Dermis microvascular lymphatic vessel endothelial cell (primary cell): ENCODE data around the gene RAPGEFL1. TPM values are rescaled to one million over a fixed set of nuclear protein-coding genes. Genes with fewer than 3 reads are reported as not detected.
"Not testable (repeated sequence)": the region's sequence is repeated elsewhere in the genome, so short reads cannot be mapped to it uniquely, and the experiment has no call there.

ENCODE experiments used
- DNase-seq, 2 donors: peaks; one replicate each; pipeline versions ENCODE4 v3.0.0 to v3.0.0-alpha.2; 2010; ENCODE audit warnings: low read depth in 2 of 2
- total RNA-seq: library from RNA; depleted of rRNA; stranded (reverse); fragments of >200 nt; gene quantifications from 2 replicates; pipeline ENCODE4 v1.2.1, GENCODE V29; 2014

Gene RAPGEFL1
- total RNA-seq, 1 donor from 2014 or later, result 0.39 TPM

DNA sequence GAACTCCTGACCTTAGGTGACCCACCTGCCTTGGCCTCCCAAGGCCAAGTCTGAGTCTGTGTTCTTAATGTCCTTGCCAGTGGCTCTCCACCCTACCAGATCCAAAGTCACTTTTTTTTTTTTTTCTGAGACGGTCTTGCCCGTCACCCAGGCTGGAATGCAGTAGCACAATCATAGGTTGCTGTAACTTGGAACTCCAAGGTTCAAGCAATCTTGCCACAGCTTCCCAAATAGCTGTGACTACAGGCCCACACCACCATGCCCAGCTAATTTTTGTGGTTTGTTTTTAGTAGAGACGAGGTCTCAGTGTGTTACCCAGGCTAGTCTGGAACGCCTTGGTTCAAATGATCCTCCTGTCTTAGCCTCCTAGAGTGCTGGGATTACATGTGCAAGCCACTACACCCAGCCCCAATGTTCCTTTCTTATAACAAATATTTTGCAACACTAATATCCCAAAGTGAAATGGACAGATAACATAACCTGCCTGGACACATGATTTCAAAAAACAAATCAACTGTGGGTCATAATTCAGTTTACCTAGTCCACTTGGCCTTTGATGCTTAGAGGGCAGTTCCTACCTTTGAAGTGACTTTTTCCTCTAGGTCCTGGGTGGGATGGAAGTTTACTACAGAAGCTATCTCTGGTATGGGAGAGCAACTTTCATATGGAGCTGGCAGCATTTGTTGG lies 4.0 kb upstream of the RAPGEFL1 start:
- DNase-seq, result no peak

DNA sequence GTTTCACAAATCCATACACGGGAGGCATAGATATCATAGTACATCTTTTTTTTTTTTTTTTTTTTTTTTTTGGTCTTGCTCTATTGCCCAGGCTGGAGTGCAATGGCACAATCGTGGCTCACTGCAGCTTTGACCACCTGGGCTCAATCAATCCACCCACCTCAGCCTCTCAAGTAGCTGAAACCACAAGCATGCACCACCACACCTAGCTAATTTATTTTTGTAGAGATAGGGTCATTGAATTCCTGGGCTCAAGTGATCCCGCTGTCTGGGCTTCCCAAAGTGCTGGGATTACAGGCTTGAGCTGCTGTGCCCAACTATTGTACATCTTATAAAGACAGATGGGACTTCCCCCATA lies 3.5 kb upstream of the RAPGEFL1 start:
- no peak for DNase-seq

DNA sequence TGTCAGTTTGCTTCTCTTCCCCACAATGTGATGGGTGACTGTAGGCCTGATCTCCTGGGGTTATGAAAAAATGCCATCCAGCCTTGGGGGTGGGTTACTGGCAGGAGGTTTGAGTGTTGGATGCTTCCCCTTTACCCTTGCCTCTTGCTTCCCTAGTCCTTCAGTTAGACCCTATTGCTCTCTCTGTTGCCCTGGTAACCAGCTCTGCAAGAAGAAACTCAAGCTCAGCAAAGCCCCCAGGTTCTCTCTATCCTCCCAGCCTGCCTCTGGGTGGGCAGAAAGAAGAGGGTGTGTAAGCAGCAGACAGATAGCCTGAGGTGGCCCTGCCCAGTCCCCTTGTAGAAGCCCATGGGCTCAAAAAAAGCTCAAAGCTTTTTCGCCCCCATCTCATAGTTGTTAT lies 2.8 kb upstream of the RAPGEFL1 start:
- DNase-seq, result no peak

DNA sequence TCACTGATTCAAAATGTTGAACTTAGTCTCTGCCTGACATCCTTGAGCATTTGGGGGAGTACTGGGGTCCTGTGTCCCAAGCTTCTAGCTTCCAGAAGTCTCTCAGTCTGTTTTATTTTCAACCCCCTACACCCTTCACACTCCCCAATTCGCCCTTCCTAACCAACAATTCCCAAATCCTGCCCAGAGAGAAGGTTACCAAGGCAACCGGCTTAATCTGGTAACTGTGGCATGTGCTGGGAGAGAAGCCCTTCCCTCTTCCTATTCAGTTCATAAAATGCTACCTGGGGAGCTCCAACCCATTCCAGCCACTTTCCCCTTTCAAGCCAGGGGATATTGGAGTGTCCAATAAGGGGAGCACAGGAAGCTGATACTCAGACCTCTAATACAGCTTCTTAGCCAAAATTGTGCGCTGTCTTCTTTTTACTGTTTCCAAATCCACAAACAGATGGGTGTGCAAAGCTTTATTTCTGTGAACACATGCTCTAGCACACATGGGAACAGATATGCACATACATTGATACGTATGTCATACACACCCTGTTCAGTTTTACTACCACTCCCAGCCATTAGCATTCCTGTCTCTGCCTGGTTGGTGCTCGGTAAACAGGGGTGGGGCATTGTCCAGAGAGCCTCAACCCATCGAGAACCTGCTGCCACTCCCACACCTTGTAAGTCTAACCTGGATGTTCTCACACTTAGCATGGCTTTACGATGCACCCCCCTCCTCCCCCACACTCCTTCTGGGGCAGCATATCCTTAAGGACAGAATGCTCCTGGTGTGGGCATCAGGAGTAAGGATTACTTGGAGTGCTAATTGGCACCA lies 1.1 kb upstream of the RAPGEFL1 start:
- DNase-seq, result no peak

DNA sequence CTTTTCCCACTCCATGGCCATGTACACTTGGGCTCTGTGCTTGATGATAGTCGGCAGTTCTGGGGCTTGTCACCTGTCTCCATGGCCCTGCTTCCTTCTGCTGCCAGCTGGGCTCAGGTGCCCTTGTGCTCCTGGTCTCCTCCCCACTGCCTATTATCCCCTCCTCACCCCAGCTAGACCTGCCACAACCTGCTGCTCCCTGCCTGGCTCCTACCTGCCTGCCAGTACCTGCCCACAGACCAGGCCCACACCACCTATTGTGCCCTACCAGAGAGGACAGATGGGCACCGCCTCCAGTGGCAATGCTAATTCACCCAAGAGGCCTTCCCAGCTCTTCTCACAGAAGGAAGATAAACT lies 538 bp upstream of the RAPGEFL1 start:
- DNase-seq, result no peak

DNA sequence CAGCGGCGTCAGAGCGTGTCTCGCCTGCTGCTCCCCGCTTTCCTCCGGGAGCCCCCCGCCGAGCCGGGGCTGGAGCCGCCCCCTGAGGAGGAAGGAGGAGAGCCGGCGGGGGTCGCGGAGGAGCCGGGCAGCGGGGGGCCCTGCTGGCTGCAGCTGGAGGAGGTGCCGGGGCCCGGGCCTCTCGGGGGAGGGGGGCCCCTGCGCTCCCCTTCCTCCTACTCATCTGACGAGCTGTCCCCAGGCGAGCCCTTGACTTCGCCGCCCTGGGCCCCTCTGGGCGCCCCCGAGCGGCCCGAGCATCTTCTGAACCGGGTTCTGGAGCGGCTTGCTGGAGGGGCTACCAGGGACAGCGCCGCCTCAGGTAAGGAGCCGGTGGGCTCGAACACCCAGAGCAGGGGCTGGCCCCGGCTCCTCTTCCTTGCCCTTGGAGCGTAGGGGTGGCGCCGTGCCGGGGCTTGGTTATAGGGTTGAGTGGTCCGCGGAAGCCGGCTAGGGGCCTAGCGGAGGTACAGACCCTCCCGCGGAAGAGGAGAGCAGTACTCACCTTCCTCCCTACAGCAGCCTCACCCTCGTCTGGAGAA lies 841 bp downstream of the RAPGEFL1 start:
- DNase-seq, result no peak

DNA sequence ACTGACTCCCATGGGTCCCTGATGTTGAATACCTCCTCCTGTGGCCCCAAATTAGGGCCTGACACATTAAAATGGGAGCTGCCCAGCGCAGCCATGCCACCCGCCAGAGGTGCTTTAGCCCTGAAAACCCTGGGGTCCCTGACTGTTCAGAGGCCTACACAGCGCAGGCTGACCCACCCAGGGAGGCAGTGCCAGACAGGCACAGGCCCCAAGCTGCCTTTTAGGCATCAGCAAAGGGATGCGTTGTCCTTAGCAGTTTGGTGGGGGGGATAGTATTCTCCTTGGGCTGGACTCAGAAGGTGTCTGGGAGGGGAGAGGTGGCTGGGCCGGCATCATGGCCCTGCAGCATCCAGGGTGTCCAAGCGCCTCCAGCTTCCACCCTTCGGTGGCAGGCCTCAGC lies 1.4 kb downstream of the RAPGEFL1 start:
- DNase-seq, result no peak

DNA sequence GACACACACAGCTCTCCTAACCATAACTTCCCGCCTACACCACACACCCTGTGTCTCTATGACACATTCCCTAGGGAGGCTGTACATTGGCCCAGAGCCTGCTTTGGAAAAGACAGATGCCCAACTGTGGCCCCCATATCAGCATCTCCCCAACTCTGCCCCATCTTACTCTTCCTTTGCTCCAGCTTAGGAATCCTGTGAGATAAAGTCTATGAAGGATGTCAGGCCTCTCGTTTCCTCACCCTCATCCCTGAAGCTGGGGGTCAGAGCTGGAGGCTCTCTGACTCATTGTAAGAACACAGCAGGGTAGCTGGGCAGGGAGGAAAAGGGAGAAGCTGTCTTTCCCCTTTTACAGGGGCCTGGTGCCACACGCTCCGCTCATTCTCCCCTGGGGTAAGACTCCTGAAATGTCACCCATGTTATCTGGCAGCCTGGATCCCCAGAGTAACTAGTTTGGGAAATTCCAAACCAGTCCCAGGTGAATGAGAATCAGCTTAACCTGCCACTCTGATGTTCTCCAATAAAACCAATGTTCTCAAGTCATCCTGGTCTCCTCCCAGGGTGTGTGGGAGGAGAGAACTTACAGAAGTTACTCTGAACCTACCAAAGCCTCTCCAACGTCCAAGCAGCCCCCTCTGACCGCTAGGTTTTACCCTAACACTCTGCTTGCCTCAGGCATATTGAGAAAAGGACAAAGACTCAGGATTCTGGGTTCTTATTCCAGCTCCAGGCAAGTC lies 2.8 kb downstream of the RAPGEFL1 start:
- no peak for DNase-seq

DNA sequence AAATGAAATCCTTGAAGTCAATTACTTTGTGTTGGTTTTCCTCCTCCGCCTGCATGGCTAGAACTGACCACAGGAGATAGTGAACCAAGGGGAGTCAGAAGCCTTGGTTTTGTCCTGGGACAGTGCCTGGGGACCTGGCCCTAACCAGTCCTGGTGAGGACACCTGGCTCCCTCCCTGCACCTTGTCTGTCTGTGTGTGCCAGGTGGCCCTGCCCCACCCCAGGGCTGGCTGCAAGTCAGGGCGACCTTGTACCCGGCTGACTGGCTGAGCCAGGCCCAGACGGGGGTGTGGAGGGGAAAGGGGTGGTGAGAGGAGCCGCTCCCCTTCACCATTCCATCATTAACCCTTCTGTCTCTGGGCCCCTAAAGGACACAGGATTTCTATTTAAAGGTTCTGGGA lies 3.4 kb downstream of the RAPGEFL1 start:
- no peak for DNase-seq

DNA sequence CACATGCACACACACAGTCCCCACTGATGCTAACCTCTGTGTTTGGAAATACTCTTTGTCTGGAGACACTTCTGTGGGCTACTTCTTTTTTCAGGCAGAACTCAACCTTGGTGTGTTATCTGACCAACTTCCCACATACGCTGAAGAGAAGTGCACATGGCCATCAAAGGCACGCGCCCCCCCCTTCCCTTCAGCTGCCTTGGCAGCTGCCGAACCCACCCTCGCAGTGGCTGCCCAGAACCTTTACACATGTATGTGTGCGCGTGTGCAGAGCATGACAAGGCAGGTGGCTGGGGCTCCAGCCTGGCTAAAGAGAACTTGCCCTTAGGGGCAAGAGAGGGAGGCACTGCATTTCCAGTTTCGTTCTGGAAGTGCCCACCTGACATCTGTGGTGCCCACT lies 3.9 kb downstream of the RAPGEFL1 start:
- no peak for DNase-seq

DNA sequence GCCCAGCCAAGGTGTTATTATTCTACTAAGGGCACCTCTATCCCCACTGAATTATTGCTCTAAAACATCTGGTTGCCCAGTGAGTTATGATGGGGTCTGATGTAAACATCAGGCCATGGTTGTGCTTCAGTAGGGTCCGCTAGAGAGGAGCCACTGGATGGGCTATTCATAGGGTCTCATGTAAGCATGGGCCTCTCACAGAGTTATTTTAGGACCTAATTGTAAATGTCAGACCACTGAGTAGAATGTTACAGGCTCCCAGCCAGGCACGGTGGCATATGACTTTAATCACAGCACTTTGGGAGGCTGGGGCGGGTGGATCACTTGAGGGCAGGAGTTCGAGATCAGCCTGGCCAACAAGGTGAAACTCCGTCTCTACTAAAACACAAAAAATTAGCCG lies 5.3 kb downstream of the RAPGEFL1 start:
- DNase-seq, result no peak

GRCh38 chr17:40187238-40187637 lies 10.0 kb downstream of the RAPGEFL1 start:
- no peak for DNase-seq

GRCh38 chr17:40188694-40189093 lies 11.4 kb downstream of the RAPGEFL1 start:
- DNase-seq, result no peak

GRCh38 chr17:40190197-40191021 lies 13.1 kb downstream of the RAPGEFL1 start:
- DNase-seq, result peak in 1 of 2 donors; percentile 38

GRCh38 chr17:40191237-40192208 lies 14.3 kb downstream of the RAPGEFL1 start:
- DNase-seq, result peak; percentile 32 to 84

GRCh38 chr17:40192961-40193360 lies 15.7 kb downstream of the RAPGEFL1 start:
- DNase-seq, result no peak

- no peak for DNase-seq
Measured at GRCh38 chr17:40194821-40195220, 17.6 kb downstream of the RAPGEFL1 start.

DNA sequence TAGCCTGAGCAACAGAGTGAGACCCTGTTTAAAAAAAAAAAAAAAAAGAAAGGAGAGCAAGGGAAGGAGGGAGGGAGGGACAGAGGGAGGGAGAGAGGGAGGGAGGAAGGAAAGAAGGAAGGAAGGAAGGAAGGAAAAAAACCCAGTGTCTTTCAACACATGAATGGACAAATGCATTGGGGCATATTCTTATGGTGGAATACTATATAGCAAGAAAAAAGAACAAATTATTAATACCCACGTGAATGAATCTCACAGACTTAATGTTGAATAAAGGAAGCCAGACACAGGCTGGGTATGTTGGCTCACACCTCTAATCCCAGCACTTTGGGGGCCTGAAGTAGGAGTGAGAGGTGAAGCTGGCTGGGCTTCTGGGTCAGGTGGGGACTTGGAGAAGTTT lies 20.3 kb downstream of the RAPGEFL1 start:
- no peak for DNase-seq

- DNase-seq, result not testable (repeated sequence)
Measured at GRCh38 chr17:40197965-40198456, 20.7 kb downstream of the RAPGEFL1 start.

GRCh38 chr17:40198576-40198975 lies 21.3 kb downstream of the RAPGEFL1 start:
- DNase-seq, result no peak
